Gastrocnemius medialis (tissue), 4 donors: ENCODE measurements around the gene SLC45A1.

Source experiments
- POLR2A ChIP-seq, 2 donors: fragments of 450-650 bp; IDR thresholded peaks; one replicate each; pipeline ENCODE4 v1.6.1; 2017; ENCODE audit warnings: antibody characterized with exemption in 2 of 2, mild to moderate bottlenecking in 2 of 2, moderate library complexity in 2 of 2
- TF ChIP-seq, protein P1 (sequence below), 5 experiments: fragments of 450-650 bp in 3 of 5; fragments of 200-600 bp in 2 of 5; sonication (generic) in 2 of 5; IDR thresholded peaks in 4 of 5; conservative IDR thresholded peaks in 1 of 5; 1 replicate in 4 of 5; 2 replicates in 1 of 5; pipeline ENCODE4 v1.5.1; 2016 to 2019; ENCODE audit warnings: antibody characterized with exemption in 5 of 5, mild to moderate bottlenecking in 3 of 5, moderate library complexity in 3 of 5

- TF ChIP-seq, protein P1, sequence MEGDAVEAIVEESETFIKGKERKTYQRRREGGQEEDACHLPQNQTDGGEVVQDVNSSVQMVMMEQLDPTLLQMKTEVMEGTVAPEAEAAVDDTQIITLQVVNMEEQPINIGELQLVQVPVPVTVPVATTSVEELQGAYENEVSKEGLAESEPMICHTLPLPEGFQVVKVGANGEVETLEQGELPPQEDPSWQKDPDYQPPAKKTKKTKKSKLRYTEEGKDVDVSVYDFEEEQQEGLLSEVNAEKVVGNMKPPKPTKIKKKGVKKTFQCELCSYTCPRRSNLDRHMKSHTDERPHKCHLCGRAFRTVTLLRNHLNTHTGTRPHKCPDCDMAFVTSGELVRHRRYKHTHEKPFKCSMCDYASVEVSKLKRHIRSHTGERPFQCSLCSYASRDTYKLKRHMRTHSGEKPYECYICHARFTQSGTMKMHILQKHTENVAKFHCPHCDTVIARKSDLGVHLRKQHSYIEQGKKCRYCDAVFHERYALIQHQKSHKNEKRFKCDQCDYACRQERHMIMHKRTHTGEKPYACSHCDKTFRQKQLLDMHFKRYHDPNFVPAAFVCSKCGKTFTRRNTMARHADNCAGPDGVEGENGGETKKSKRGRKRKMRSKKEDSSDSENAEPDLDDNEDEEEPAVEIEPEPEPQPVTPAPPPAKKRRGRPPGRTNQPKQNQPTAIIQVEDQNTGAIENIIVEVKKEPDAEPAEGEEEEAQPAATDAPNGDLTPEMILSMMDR (IDR thresholded peaks at IDR 0.05 in 4 of 5, conservative IDR thresholded peaks at IDR 0.05 in 1 of 5) = no peak
- TF ChIP-seq POLR2A (IDR thresholded peaks at IDR 0.05) = no peak
These were observed 72.1 kb downstream of the SLC45A1 start for GRCh38 chr1:8389958-8390535.
